Upper lobe of left lung (tissue), 4 donors: ENCODE data around the gene SOX10.

ENCODE experiments used
- CTCF ChIP-seq, 6 experiments: fragments of 450-650 bp in 4 of 6; fragments of 200-600 bp in 2 of 6; sonication (generic) in 2 of 6; IDR thresholded peaks; one replicate each; pipeline ENCODE4 v1.5.1; 2016 to 2019; ENCODE audit warnings: antibody characterized with exemption in 6 of 6
- EP300 ChIP-seq, 4 donors: sonication (generic); formaldehyde crosslinking; IDR thresholded peaks; one replicate each; pipeline ENCODE4 v1.5.1; 2017; ENCODE audit warnings: antibody characterized with exemption in 4 of 4, control low read depth in 2 of 4
- POLR2A ChIP-seq, 4 donors: fragments of 450-650 bp; IDR thresholded peaks; one replicate each; pipeline ENCODE4 v1.5.1; 2016 to 2017; ENCODE audit warnings: antibody characterized with exemption in 4 of 4, mild to moderate bottlenecking in 2 of 4
- POLR2AphosphoS5 ChIP-seq, 2 donors: sonication (generic); formaldehyde crosslinking; IDR thresholded peaks; one replicate each; pipeline ENCODE4 v1.5.1; 2017; ENCODE audit warnings: antibody characterized with exemption in 2 of 2

GRCh38 chr22:38031491-38031890 is 47.1 kb upstream of the SOX10 start:
- TF ChIP-seq CTCF (IDR thresholded peaks at IDR 0.05) (no peak), POLR2A (IDR thresholded peaks at IDR 0.05) (no peak), POLR2AphosphoS5 (IDR thresholded peaks at IDR 0.05) (no peak), EP300 (IDR thresholded peaks at IDR 0.05) (no peak)
